IPS-NIHi7 (cell line): Measurements from ENCODE around the gene CACNA1C.

Experiments used
- DNase-seq: peaks from one replicate; pipeline ENCODE4 v3.0.0; 2012; ENCODE audit warnings: mixed read lengths; ENCODE audit errors: extremely low spot score

The CACNA1C gene

GRCh38 chr12:2451497-2451896 is 398.7 kb downstream of the CACNA1C start:
- DNase-seq, result no peak

- no peak for DNase-seq
These were observed 400.4 kb downstream of the CACNA1C start for GRCh38 chr12:2453076-2453760.

- DNase-seq, result no peak
These were observed 400.9 kb downstream of the CACNA1C start for GRCh38 chr12:2453761-2454090.

GRCh38 chr12:2454601-2455177 is 401.9 kb downstream of the CACNA1C start:
- no peak for DNase-seq

GRCh38 chr12:2455410-2455809 is 402.6 kb downstream of the CACNA1C start:
- DNase-seq, result no peak

GRCh38 chr12:2456122-2456812 is 403.5 kb downstream of the CACNA1C start:
- no peak for DNase-seq

GRCh38 chr12:2456813-2457186 is 404.0 kb downstream of the CACNA1C start:
- no peak for DNase-seq

- no peak for DNase-seq
These were observed 404.6 kb downstream of the CACNA1C start for GRCh38 chr12:2457215-2457932.

- no peak for DNase-seq
These were observed 405.2 kb downstream of the CACNA1C start for GRCh38 chr12:2457933-2458414.

- DNase-seq, result no peak
These were observed 407.4 kb downstream of the CACNA1C start for GRCh38 chr12:2460051-2460670.

GRCh38 chr12:2461046-2461445 is 408.3 kb downstream of the CACNA1C start:
- no peak for DNase-seq

- no peak for DNase-seq
These were observed 408.9 kb downstream of the CACNA1C start for GRCh38 chr12:2461645-2462044.

- DNase-seq, result no peak
These were observed 409.3 kb downstream of the CACNA1C start for GRCh38 chr12:2462087-2462486.

- DNase-seq, result no peak
These were observed 410.9 kb downstream of the CACNA1C start for GRCh38 chr12:2463719-2464118.

- no peak for DNase-seq
These were observed 412.9 kb downstream of the CACNA1C start for GRCh38 chr12:2465681-2466080.

- DNase-seq, result no peak
These were observed 413.4 kb downstream of the CACNA1C start for GRCh38 chr12:2466211-2466610.

- no peak for DNase-seq
These were observed 414.8 kb downstream of the CACNA1C start for GRCh38 chr12:2467447-2468195.

GRCh38 chr12:2475984-2476383 is 423.2 kb downstream of the CACNA1C start:
- DNase-seq, result no peak

- no peak for DNase-seq
These were observed 424.4 kb downstream of the CACNA1C start for GRCh38 chr12:2477009-2477766.

- DNase-seq, result no peak
These were observed 427.2 kb downstream of the CACNA1C start for GRCh38 chr12:2479851-2480535.
